NCI-H2029 (cell line): ENCODE results near the gene INS.
"Not testable (repeated sequence)": the region's sequence is repeated elsewhere in the genome, so short reads cannot be mapped to it uniquely, and the experiment has no call there.

ENCODE experiments used
- DNase-seq: peaks from one replicate; lab custom pipeline; 2025; lab: John Stamatoyannopoulos, UW

Gene INS

DNA sequence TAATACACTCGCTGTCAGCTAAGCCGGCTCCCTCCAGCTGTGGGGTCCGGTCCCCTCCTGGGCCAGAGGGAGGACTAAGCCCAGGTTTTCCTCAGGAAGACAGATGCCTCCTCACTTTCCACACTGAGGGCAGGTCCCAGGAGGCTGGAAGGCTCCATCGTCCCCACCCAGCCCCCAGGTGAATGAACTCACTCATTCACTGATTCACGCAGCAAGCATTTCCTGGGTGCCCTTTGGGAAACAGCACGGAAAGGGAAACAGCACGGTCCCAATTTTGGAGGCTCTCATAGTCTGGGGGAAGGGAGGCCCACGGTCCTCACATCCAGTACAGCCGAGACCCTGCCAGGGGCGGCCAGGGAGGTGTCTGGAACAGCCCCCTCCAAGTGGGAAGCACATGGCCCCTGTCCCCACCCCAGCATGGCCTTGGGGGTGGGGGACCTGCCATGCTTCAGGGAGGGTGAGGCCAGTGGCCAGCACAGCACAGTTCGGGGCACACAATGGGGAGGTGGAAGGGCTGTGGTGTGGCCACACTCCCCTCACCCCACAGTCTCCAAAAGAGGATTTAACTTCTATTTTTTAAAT, 19.9 kb upstream of the INS start:
- DNase-seq: no peak

- DNase-seq: no peak
Observed at GRCh38 chr11:2180347-2180746, 19.3 kb upstream of the INS start.

GRCh38 chr11:2179516-2179915, 18.5 kb upstream of the INS start:
- no peak for DNase-seq

- DNase-seq: no peak
Observed at GRCh38 chr11:2178906-2179494, 18.0 kb upstream of the INS start.

- DNase-seq: not testable (repeated sequence)
Observed at GRCh38 chr11:2178055-2178773, 17.2 kb upstream of the INS start.

GRCh38 chr11:2177076-2177475, 16.1 kb upstream of the INS start:
- DNase-seq: no peak

DNA sequence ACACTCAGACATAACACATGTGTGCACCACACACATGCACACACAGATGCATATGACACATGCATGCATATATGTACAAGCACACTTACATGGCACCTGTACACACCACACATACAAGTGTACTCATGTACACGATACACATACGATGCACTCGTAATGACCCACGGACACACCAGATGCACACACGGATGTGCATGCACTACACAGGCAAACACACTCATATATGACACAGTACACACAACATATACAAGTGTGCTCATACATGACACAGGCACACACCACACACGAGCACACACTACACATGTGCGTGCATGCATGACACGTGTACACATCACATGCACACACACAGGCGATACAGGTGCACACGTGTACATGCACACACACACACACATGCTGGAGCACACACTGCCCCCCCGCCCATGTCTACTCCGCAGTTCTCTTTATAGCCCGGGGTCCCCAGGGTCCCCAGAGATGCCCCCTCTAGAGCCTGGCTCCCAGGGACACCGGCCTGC, 15.4 kb upstream of the INS start:
- DNase-seq: no peak

GRCh38 chr11:2175659-2176058, 14.7 kb upstream of the INS start:
- no peak for DNase-seq

DNA sequence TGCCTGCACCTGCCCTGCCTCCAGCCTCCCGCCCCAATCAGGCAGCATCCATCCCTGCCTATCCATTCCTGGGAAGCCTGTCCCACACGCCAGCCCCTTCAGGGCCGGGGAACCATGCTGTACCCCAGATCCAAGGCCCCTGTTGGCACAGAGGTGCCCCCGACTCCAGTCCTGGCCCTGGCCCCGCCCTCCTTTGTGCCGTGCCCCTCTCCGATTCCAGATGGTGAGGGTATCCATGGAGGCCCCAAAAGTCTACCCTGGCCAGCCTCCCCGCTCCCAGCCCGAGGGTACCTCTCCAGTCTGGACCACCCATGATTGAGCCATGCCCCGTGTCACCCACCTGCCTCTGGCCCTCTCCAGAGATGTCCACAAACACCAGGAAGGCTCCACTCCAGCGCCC, 13.4 kb upstream of the INS start:
- no peak for DNase-seq

- no peak for DNase-seq
Observed at GRCh38 chr11:2173761-2174160, 12.8 kb upstream of the INS start.

GRCh38 chr11:2173150-2173693, 12.2 kb upstream of the INS start:
- DNase-seq: no peak

- DNase-seq: no peak
Observed at GRCh38 chr11:2172676-2173075, 11.7 kb upstream of the INS start.

- no peak for DNase-seq
Observed at GRCh38 chr11:2171591-2172003, 10.6 kb upstream of the INS start, which contains the start of gene TH. Gene TH (minus strand): TSS chr11:2171815. CDS start chr11:2171786, 29 bp downstream.

DNA sequence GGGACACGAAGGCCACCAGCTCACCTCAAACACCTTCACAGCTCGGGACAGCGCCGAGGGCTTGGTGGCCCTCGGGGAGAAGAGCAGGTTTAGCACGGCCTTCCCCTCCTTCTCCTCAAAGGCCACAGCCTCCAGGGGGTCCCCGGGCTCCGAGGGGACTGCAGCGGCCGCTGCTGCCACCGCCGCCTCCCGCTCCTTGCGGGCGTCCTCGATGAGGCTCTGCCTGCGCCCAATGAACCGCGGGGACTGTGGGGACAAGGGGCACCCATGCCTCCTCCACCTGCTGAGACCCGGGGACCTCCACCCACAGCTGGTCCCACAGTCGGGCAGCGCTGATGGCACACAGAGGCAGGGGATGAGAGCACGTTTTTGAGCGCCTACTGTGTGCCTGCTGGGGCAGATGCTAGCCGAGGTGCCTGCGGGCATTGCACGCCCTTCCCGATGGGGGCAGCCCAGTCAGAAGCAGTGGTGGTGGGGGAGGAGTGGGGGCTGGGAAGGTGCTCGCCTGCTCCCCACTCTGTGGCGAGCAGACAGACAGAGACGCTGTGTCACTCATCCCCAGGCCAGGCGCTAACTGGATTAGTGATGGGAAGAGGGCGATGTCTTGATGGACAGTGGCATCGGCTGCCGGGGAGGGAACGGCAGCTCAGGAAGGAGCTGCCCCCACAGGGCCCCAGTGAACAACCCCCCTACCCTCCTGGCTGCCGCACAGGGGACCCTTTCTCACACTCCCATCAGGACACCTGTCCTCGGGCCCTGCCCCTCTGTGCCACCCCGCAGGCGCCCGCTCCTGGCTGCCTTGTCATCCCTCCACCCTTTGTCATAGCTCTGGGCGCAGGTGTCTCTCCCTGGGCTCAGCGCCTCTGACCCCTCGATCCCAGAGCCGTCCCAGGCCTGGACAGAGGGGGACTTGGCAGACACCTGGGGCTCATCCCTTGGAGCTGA, 8.9 kb upstream of the INS start:
- DNase-seq: no peak

- no peak for DNase-seq
Observed at GRCh38 chr11:2169005-2169378, 8.0 kb upstream of the INS start.

- no peak for DNase-seq
Observed at GRCh38 chr11:2168286-2169004, 7.4 kb upstream of the INS start.

DNA sequence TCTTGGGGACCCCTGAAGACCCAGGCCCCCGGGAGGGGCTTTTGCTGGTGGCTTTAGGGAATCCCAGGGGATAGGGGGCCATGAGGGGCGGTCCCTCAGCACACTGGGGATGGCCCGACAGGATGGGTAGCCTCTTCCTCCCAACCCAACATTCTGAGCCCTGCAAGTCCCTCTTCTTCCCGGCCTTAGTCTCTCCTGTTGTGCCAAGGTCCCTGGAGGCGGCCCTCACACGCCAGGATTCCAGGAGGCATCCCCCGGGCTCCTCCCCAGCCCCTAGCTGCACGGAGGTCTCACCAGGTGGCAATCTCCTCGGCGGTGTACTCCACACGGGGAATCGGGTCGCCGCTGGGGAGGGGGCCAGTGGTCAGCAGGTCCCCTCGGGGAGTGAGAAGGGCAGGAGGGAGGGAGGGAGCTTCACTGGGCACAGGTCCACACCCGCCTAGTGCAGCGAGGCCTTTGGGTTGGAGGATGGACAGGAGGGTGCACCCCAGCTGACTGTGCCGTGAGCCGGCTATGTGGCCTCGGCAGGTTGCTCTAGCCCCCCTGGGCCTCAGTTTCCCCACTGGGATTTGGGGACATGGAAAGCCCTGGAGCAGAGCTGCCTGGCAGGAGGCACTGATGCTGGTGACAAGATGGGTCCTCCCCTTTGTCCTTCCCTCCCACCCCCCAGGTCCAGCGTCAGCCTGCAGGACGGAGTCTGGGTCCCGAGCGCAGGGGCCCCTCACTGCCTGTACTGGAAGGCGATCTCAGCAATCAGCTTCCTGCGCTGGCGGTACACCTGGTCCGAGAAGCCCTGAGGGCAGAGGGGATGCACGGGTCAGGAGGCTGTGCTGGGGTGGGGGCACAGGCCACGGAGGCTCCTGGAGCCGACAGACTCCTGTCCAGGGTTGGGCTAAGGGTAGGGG, 6.4 kb upstream of the INS start:
- no peak for DNase-seq

GRCh38 chr11:2166091-2166851, 5.3 kb upstream of the INS start:
- no peak for DNase-seq

- DNase-seq: no peak
Observed at GRCh38 chr11:2165571-2165970, 4.6 kb upstream of the INS start.
